Measurements from ENCODE around the gene TNNT3. TPM values are rescaled to one million over a fixed set of nuclear protein-coding genes. Genes with fewer than 3 reads are reported as not detected.

TNNT3 gene
- total RNA-seq, 6 experiments from 2014 or later = not detected

- Mint-ChIP-seq H3K4me1 (ENCODE audit: low read depth) (no peaks in the 10 kb centered on the region), H3K4me3 (no peak overlapping the region), H3K27ac (no peak overlapping the region), H3K9me3 (no peaks in the 10 kb centered on the region), H3K36me3 (ENCODE audit: low read depth) (no peaks in the 10 kb centered on the region), H3K27me3 (ENCODE audit: insufficient read depth) (no peaks in the 10 kb centered on the region)
- no peak for TF ChIP-seq CTCF (IDR thresholded peaks at IDR 0.05)
- DNase-seq = no peak
These were observed 55.7 kb downstream of the TNNT3 start for GRCh38 chr11:1975185-1975584.

GRCh38 chr11:1978720-1979473 is 59.4 kb downstream of the TNNT3 start:
- Mint-ChIP-seq H3K4me1 (ENCODE audit: low read depth) (no peaks in the 10 kb centered on the region), H3K9me3 (no peaks in the 10 kb centered on the region), H3K4me3 (no peak overlapping the region), H3K27ac (no peak overlapping the region), H3K36me3 (ENCODE audit: low read depth) (no peaks in the 10 kb centered on the region), H3K27me3 (ENCODE audit: insufficient read depth) (no peaks in the 10 kb centered on the region)
- no peak for TF ChIP-seq CTCF (IDR thresholded peaks at IDR 0.05)
- DNase-seq = no peak

GRCh38 chr11:1979607-1980006 is 60.1 kb downstream of the TNNT3 start:
- Mint-ChIP-seq H3K27me3 (ENCODE audit: insufficient read depth) (no peaks in the 10 kb centered on the region), H3K9me3 (no peaks in the 10 kb centered on the region), H3K4me3 (no peak overlapping the region), H3K36me3 (ENCODE audit: low read depth) (no peaks in the 10 kb centered on the region), H3K4me1 (ENCODE audit: low read depth) (no peaks in the 10 kb centered on the region), H3K27ac (no peak overlapping the region)
- TF ChIP-seq CTCF (IDR thresholded peaks at IDR 0.05) = no peak
- no peak for DNase-seq

- Mint-ChIP-seq H3K4me1 (ENCODE audit: low read depth) (no peaks in the 10 kb centered on the region), H3K27ac (no peak overlapping the region), H3K27me3 (ENCODE audit: insufficient read depth) (no peaks in the 10 kb centered on the region), H3K36me3 (ENCODE audit: low read depth) (no peaks in the 10 kb centered on the region), H3K4me3 (no peak overlapping the region), H3K9me3 (no peaks in the 10 kb centered on the region)
- no peak for TF ChIP-seq CTCF (IDR thresholded peaks at IDR 0.05)
- no peak for DNase-seq
These were observed 63.5 kb downstream of the TNNT3 start for GRCh38 chr11:1982873-1983600.

- DNase-seq = no peak
- H3K4me3 Mint-ChIP-seq = no peak overlapping the region
- no peaks in the 10 kb centered on the region for H3K36me3 Mint-ChIP-seq (ENCODE audit: low read depth)
- H3K27me3 Mint-ChIP-seq (ENCODE audit: insufficient read depth) = no peaks in the 10 kb centered on the region
- H3K27ac Mint-ChIP-seq = no peak overlapping the region
- H3K4me1 Mint-ChIP-seq (ENCODE audit: low read depth) = no peaks in the 10 kb centered on the region
- TF ChIP-seq CTCF (IDR thresholded peaks at IDR 0.05) = no peak
- H3K9me3 Mint-ChIP-seq = no peaks in the 10 kb centered on the region
These were observed 64.1 kb downstream of the TNNT3 start for GRCh38 chr11:1983601-1983961.

Data from HFFc6 (cell line).